NCI-H2227 (cell line): ENCODE measurements around the gene RALGPS2.

Source experiments
- DNase-seq: peaks from one replicate; lab custom pipeline; 2025; ENCODE audit not compliant: unreplicated experiment; lab: John Stamatoyannopoulos, UW

RALGPS2 gene

DNA sequence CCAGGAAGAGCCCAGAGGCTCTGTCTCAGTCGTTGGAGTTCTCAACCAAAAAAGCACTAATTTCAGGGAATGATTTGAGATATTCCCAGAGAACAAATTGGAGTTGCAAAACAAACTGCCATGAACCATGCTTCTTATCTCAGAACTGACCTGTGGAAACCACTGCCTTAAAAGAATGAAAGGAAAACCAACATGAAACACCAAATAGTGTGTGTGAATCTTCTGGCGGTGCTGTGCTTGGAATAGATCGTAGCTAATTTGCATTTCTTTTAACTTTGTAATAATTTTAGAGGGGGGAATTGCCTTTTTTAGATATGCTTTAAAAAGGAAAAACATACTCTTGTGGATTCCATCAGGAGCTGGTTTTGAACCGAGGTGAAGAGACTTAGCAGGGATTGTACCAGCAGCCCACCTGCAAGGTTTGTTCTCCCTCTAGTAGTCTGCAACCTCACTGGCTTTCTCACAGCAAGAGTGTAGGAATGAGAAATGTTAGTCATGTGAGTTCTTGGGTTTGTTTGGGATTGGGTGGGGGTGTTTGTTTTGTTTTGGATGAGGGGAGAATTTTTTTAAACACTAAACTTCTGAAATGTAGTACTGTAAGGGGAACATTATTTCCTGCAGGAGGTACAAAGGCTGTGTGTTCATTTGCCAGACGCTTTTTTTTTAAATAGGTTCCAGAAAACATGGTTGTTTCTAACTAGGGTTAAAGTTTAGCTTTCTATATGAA lies 191.6 kb downstream of the RALGPS2 start:
- DNase-seq, result no peak

DNA sequence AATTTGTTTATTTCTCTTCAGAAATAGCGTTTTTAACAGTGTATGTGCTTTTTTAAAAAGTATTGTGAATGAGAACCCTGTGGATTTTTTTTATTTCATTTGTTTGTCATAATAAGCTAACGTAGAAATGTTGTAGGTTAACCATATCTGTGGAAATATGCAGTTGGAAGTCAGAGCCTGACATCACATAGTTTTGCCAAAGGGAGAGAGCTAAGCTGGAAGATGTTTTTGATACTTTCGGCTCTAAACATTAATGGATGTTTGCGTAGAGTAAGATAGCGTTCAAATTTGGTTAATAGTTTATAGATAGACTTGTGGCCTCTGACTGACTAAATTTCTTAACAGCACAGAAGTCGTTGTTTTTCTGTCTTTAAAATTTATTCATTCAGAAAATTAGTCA lies 193.3 kb downstream of the RALGPS2 start:
- no peak for DNase-seq

DNA sequence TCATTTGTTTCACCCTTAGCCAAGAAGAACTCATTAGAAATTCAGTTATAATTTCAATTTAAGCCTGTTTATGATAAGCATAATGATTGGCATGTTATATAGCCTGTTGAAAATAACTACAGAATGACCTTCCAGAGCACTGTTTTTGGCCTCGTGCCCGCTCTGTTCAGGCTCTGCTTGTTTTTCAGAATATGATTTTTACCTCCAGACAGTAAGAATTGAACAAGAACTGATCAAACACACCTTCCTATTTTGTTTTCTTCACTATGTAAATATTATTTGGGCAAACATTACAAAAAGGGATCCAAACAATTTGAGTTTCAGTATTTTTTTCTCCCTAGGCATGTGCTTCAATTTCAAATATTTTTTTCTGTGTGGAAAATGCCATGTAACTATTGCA lies 193.9 kb downstream of the RALGPS2 start:
- no peak for DNase-seq

DNA sequence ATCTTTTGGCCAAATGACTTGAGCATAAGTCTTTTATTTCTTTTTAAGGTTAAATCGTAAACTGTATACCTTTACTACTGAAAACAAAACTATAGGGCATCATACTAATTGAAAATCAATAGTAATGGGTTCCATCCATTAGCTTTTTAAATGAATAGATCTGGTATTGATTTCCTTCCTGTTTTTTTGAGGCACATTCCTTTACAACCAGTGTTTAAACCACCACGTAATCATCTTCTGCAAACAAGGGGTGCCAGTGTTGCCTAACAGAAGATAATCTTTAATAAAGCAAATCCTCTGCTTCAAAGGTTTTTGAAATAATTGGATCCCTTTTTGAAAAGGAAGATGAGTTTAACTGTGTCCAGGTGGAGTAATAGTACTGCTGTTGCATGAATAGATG lies 194.5 kb downstream of the RALGPS2 start:
- no peak for DNase-seq

DNA sequence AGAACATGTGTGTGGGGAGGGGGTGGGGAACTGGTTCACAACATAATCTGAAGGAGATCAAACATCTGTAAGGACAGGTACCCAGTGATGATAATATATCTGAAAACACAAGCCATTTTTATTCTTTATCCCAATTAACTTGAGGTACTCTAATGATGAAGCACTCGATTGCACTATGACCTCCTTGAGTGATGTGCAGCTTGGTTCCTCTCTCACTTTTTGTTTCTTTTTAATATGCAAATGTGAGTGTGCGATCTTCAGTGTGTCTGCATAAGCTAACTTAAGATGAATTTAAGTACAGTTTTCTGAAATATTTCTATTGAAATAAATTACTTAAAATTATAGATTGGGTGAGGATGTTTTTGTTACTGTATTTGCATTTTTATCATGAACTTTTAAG lies 196.5 kb downstream of the RALGPS2 start:
- no peak for DNase-seq

DNA sequence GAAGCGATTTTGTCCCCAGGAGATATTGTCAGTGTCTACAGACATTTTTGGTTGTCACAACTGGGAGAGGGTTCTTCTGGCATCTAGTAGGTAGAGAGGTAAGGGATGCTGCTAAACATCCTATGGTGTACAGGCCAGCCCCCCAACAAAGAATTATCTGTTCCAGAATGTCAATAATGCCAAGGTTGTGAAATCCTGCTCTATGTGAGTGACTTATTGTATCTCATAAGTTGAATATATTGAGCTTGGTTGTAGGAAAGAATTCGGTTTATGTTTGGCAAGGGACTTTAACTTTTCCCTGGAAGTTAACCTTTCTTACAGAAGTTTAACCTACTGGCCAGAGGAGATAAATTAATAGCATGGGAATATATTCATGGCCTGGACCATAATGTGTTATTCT lies 198.5 kb downstream of the RALGPS2 start:
- no peak for DNase-seq

DNA sequence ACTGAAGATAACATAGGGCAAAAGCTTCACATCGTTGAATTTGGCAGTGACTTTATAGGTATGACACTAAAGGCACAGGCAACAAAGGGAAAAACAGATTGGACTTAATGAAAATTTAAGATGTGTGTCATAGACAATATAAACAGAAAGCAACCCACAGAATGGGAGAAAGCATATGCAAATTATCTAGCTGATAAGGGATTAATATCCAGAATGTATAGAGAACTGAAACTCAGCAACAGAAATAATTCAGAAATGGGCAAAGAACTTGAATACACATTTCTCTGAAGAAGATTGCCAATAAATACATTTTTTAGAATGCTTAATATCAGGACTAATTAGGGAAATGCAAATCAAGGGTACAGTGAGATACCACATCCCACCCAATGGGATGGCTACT lies 201.0 kb downstream of the RALGPS2 start:
- DNase-seq, result no peak

DNA sequence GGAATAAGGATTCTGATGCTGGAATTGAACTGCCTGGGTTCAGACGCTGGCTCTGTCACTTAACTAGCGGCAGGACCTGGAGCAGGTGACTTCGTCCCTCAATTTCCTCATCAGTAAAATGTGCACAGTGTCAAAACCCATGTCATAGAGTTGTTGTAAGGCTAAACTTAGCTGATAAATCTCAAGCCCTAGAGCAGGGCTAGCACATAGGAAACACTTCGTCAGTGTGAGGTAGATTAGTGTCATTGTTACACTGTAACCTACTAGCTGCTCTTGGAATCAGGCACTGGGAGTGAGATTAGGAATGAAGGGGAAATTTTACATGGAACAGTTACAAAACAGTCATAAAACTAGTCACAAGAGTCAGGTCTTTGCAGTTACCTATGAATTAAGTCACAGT lies 202.0 kb downstream of the RALGPS2 start:
- DNase-seq, result no peak

DNA sequence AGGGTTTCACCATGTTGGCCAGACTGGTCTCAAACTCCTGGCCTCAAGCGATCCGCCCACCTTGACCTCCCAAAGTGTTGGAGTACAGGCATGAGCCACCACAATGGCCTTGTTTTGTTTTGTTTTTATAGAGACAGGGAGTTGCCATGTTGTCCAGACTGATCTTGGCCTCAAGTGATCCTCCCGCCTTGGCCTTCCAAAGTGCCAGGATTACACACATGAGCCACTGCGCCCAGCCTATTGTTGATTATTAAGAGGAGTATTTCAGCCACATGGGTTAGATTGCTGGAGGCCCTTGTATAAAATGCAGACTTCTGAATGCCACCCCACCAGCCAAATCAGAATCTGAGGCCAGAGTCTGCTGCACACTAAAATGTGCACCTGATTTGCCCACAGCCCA lies 203.0 kb downstream of the RALGPS2 start:
- DNase-seq, result no peak

DNA sequence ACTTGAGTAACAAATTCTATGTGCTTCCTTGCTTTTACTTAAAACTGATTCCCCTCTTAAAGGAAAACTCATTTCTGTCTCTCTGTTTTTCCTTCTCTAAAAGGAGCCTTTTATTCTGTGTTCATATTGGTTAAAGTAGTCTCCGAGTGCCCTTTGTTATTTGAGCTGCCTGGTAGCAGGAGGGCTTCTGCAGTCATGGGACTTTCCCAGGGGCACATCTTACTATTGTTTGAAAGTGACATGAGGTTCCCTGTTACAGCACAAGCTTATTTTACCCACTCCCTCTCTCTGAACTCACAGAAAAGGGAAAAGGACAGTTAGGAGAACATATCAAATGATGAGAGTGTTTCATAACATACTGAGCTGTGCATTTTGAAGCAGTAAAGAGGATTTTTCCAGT lies 203.9 kb downstream of the RALGPS2 start:
- no peak for DNase-seq

DNA sequence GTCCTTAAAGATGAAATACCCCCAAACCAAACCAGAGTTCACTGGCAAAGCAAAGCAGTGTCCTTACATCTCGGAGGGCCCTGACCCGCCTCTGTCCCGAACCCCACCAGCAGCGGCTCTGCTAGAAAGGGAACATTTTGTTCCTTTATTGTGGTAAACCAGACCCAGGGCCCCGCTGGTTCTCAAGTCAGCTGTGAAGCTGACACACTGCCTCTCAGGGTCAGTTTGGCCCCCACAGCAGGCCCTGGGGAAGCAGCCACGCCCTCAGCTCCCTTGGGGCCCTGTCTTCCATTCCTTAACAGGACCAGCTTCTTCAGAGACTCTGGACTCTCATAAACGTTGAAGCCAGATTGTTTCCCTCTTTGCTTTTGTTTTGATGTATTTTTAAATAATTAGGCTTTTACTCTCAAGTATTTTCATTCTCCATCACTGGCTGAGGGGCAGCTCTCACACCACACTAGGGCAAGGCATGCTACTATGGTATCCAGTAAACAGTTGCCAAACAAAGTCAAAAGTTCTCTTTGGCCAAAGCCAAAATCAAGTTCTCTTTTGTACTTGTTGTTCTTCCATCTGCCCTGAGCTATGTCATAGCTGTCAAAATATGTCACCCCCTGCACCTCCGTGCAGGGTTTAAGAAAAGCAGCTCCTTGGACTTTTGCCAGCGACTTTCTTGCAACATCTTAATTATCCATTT lies 207.0 kb downstream of the RALGPS2 start:
- no peak for DNase-seq

DNA sequence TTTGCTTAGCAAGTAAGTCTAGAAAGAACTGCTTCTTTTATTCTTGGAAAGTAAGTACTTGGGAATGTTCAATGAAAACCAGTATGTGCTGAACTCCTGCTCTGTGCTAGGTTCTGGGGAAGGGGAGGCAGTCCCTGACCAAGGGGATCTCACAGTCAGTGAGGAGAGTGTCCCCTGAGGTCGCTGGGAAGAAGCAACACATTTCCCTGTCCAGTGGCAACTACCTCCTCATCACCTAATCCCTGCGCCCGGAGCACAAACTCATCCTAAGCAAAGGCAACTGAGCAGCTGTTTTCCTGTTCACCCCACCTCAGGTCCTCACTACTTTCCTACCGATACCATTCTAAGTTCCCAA lies 207.5 kb downstream of the RALGPS2 start:
- no peak for DNase-seq

DNA sequence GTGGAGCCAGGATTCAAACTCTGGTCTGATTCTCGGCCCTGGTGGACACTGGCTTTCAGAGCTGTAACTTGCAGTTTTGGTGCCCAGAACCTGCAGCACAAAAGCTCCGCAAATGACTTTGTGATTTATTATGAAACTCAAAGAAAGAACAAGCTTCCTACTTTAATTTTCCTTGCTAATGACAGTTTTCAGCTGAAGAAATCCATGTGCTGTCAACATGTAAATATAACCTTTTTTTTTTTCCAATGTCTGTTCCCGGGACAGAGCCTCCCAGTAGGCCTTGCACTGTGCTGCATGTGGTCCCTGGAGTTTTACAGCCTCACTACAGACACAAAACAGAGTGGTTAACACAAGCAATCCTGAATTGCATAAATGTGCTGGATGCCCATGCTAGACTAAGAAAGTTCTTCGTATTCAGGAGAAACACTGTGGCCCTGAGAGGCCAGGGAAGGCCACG lies 208.1 kb downstream of the RALGPS2 start:
- no peak for DNase-seq

DNA sequence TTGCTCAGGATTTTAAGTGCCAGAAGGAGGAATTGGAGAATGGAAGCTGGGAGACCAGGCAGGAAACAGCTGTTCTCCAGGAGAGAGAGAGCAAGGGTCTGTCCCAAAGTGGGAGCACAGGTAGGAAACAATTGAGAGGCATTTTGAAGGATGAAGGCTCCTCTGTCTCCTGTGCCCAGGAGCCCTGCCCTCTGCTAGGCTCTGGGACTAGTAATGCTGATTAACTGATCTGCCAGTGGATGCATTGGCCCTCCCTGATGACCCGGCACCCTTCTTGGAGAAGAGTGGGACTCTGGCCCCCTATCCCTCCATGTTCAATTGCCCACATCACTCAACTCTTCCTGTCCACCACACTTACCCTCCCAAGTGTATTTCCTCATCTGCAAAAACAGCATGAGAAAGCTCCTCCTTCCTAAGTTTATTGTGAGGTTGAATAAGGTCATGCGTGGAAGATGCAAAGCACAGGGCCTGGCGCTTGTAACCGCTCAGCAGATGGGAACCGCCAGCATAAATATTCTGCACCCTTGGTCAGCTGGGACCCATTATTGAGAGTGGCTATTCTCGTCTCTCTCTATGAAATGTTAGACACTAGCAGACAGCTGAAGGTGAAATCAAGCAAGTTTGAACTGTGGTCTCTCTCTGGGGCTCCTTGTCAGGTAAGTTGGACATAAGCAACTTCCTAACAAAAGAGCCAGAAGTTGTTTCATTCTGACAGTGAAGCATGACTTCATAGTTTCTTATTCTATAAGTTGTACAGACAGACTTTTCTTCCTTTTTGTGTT lies 208.9 kb downstream of the RALGPS2 start:
- DNase-seq, result no peak

DNA sequence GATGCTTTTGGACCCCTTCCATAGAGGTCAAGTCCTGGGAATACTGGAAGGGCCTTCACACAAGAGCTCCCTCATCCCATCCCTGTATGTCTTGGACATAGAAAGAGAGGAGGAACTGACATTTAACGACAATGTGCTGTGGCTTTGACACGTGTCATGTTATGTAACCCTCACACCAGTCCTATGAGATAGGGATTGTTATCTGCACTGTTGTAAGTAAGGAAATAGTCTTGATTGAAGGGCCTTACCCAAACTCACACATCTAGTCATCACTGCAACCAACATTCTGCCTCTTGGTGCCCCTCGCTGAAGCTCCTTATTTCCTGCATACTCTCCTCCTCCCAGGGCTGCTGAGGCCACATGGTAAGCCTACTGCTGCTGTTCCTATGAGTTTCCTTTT lies 209.5 kb downstream of the RALGPS2 start:
- no peak for DNase-seq

DNA sequence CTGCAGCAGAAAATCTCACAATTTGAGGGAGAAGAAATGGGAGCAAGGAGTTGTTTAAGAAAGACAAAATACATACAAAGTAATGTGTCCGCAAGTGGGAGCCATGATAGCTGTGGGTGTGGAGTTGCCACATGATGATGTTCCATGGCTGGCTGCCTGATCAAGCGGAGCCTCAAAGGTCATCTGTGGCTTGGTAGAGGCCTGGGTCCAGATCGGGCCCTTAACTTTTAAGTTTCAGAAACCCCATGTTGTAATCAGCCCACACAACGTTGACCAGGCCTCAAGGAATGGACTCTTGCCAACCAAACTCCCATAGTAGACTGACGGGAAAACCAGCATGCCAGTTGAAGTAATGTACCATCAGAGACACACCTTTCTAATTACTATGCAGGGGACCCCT lies 210.6 kb downstream of the RALGPS2 start:
- no peak for DNase-seq

DNA sequence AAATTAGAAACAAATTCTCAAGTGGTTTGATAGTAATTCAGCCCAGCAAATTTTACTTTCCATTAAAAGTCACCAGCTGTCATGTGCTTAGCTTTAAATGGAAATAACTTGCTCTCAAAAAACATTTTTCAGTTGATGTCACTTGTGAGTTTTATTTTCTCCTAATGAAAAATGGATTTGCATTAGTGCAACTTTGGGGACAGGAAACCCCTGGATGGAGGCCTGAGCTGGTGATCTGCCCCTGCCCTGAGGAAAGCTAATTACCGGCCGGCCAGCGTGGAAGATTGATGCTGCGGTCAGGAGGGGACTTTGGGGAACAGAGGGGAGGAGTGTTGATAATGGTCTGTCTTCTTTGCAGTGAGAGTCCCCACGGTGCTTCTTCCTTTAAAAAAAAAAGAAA lies 212.7 kb downstream of the RALGPS2 start:
- no peak for DNase-seq

DNA sequence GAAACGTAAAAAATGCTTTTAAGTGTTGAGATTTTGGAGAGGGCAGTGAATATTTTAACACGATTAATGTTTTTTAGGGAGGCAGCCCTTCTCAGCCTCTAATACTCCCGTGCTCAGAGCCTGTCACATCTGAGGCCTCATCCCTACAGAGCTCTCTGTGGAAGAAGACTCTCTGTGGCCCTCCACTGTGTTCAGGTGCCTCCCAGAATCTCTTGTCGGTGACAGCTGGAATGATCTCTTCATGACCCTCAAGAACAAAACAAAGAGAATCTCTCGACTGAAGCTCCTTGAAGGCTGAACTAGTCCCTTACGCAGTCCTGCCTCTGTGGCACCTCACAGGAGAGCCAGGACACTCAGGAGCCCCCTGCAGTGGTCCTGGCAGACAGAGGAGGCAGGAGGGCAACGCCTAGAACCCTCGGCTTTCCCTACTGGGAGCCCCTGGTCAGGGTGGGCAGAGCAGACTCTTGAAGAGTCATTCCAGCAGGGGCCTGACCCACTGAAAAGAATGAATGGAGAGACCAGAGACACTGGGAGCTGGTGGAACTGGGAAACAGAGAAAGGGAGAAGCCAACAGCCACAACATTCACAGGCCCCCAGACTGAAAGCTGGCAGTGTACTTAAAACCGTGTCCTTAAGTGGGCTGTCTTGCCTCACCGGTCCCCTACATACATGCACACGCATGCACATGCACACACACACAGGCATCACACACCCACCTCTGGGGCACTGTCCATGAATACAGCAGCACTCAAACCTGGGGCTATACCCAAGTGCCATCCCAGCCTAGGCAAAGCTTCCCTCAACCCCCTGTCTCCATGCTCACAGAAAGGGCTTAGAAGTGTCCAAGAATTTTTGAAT lies 213.3 kb downstream of the RALGPS2 start:
- no peak for DNase-seq

DNA sequence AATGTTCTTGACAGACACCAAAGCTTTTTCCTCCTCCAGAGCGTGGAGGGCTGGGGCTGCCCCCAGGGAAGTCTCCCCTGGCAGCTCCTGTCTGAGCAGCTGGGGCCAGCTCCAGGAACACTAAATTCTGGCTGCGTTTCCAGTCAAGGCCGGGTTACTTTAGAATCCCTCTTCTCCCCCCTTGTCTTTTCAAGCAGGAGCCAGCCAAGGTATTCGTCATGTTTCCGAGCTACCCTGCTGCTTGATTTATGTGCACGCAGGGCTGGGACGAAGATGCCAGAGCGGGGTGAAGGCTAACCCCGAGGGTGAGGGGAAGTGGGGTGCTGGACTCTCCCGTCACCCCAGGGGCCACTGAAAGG lies 213.9 kb downstream of the RALGPS2 start:
- no peak for DNase-seq

DNA sequence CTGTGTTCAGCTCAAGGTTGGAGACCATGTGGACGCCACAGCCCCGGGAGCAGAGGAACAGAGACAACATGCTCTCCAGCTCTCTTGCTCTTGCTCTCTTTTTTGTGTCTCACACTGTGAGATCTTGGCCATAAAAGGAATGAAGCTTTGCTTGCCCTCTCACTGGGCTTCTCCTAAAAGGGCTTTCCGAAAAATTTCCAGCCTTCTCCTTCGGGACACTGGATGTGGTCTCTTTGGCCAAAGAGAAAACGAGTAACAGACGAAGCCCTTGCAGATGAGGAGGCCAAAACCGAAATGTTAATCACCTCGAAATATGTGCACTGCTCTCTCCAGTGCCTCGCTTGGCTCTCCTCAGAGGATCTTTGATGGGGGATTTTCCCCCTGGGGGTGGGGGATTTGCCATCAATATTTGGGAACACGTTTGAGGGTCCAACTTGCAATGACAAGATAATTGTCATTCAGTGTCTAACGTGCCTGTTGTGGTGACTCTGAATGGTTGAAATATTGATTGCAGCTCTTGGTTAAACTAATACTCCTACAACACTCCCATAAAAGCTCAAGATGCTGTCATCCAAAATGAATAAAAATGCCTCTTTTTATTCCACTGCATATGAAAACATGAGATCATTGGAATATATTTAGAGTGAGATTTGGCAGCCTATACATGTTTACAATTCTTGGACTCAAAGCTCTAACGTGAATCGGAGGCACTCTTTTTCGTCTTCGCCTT lies 214.5 kb downstream of the RALGPS2 start:
- DNase-seq, result no peak
